ENCODE measurements around the gene ME3.
"Not testable (repeated sequence)": the region's sequence is repeated elsewhere in the genome, so short reads cannot be mapped to it uniquely, and the experiment has no call there.

The ME3 gene

GRCh38 chr11:86569109-86569508 lies 103.3 kb downstream of the ME3 start:
- Histone ChIP-seq H3K27me3 (replicated peaks) (no peaks in the 10 kb centered on the region), H3K4me3 (ENCODE audit: low read depth, low read length) (no peak overlapping the region), H3K27ac (no peak overlapping the region), H3K36me3 (replicated peaks) (no peaks in the 10 kb centered on the region)
- TF ChIP-seq CTCF (IDR thresholded peaks at IDR 0.05; ENCODE audit: low read depth, low read length, missing control alignments): no peak
- in situ Hi-C loops (cut with HindIII; ENCODE audit: low pct_ligation_motif_present, low sequenced_read_pairs): no loop called here
- DNase-seq: no peak

- no peak for TF ChIP-seq CTCF (IDR thresholded peaks at IDR 0.05; ENCODE audit: low read depth, low read length, missing control alignments)
- no peaks in the 10 kb centered on the region for H3K36me3 ChIP-seq (replicated peaks)
- H3K4me3 ChIP-seq (ENCODE audit: low read depth, low read length): no peak overlapping the region
- in situ Hi-C loops (cut with HindIII; ENCODE audit: low pct_ligation_motif_present, low sequenced_read_pairs): no loop called here
- no peak overlapping the region for H3K27ac ChIP-seq
- H3K27me3 ChIP-seq (replicated peaks): no peaks in the 10 kb centered on the region
- no peak for DNase-seq
Observed at GRCh38 chr11:86565801-86566312, 106.6 kb downstream of the ME3 start.

- no peak overlapping the region for H3K4me3 ChIP-seq (ENCODE audit: low read depth, low read length)
- in situ Hi-C loops (cut with HindIII; ENCODE audit: low pct_ligation_motif_present, low sequenced_read_pairs): no loop called here
- no peak for DNase-seq
- no peaks in the 10 kb centered on the region for H3K36me3 ChIP-seq (replicated peaks)
- TF ChIP-seq CTCF (IDR thresholded peaks at IDR 0.05; ENCODE audit: low read depth, low read length, missing control alignments): no peak
- H3K27ac ChIP-seq: no peak overlapping the region
- no peaks in the 10 kb centered on the region for H3K27me3 ChIP-seq (replicated peaks)
Observed at GRCh38 chr11:86565388-86565787, 107.0 kb downstream of the ME3 start.

GRCh38 chr11:86562842-86563241 lies 109.6 kb downstream of the ME3 start:
- DNase-seq; H3K36me3 ChIP-seq (replicated peaks); H3K4me3 ChIP-seq (ENCODE audit: low read depth, low read length); H3K27ac ChIP-seq; in situ Hi-C loops (cut with HindIII; ENCODE audit: low pct_ligation_motif_present, low sequenced_read_pairs); H3K27me3 ChIP-seq (replicated peaks): not testable (repeated sequence)

GRCh38 chr11:86559311-86559945 lies 113.0 kb downstream of the ME3 start:
- Histone ChIP-seq H3K27me3 (replicated peaks) (no peaks in the 10 kb centered on the region), H3K36me3 (replicated peaks) (no peaks in the 10 kb centered on the region), H3K4me3 (ENCODE audit: low read depth, low read length) (no peak overlapping the region), H3K27ac (peak overlapping the region; percentile 93)
- in situ Hi-C loops (cut with HindIII; ENCODE audit: low pct_ligation_motif_present, low sequenced_read_pairs): no loop called here
- no peak for TF ChIP-seq CTCF (IDR thresholded peaks at IDR 0.05; ENCODE audit: low read depth, low read length, missing control alignments)
- peak; percentile 94 for DNase-seq

GRCh38 chr11:86558841-86559240 lies 113.6 kb downstream of the ME3 start:
- in situ Hi-C loops (cut with HindIII; ENCODE audit: low pct_ligation_motif_present, low sequenced_read_pairs): no loop called here
- Histone ChIP-seq H3K36me3 (replicated peaks) (no peaks in the 10 kb centered on the region), H3K27ac (peak overlapping the region; percentile 93), H3K27me3 (replicated peaks) (no peaks in the 10 kb centered on the region), H3K4me3 (ENCODE audit: low read depth, low read length) (no peak overlapping the region)
- DNase-seq: no peak
- TF ChIP-seq CTCF (IDR thresholded peaks at IDR 0.05; ENCODE audit: low read depth, low read length, missing control alignments): no peak

Data from brain microvascular endothelial cell (primary cell).